ENCODE results near the gene JUND. TPM values are rescaled to one million over a fixed set of nuclear protein-coding genes. Genes with fewer than 3 reads are reported as not detected.

JUND gene
- total and polyA plus RNA-seq, 5 experiments from 2014 or later: 43.3 to 189 (median 169) TPM

Small RNA genes lying within 50 kb of the gene (microRNA-seq; reads per million reads assigned to microRNA genes)
- not detected for gene MIR3188 (ENCODE audit: borderline microRNAs expressed)

Other genes starting within 250 kb of the JUND start
- 10 to 100 TPM; 18.5 TPM for gene IL12RB1, start 194.7 kb downstream of the JUND start, total RNA-seq
- 10 to 100 TPM; 17.5 to 32.9 (median 24.2) TPM for gene IL12RB1, start 194.7 kb downstream of the JUND start, polyA plus RNA-seq
- 10 to 100 TPM; 44.7 to 44.8 TPM for gene MAST3, start 183.8 kb downstream of the JUND start, total RNA-seq
- gene MAST3, start 183.8 kb downstream of the JUND start, polyA plus RNA-seq: 10 to 100 TPM in 2 of 3 donors, 1 to 10 TPM in 1; 9.4 to 15.7 (median 11.5) TPM
- gene PIK3R2, start 128.5 kb downstream of the JUND start, total RNA-seq: 10 to 100 TPM; 20.9 to 21.5 TPM
- 10 to 100 TPM in 1 of 3 donors, 1 to 10 TPM in 2; 1.5 to 11.7 (median 3.6) TPM for gene PIK3R2, start 128.5 kb downstream of the JUND start, polyA plus RNA-seq
- 10 to 100 TPM; 13.7 to 15.3 TPM for gene IFI30, start 107.8 kb downstream of the JUND start, total RNA-seq
- 1 to 10 TPM; 3.3 to 7.1 (median 5.4) TPM for gene IFI30, start 107.8 kb downstream of the JUND start, polyA plus RNA-seq
- gene MPV17L2, start 88.4 kb downstream of the JUND start, total RNA-seq: 1 to 10 TPM; 5.8 to 7.0 TPM
- 10 to 100 TPM in 1 of 3 donors, 1 to 10 TPM in 2; 5.1 to 12.2 (median 9.4) TPM for gene MPV17L2, start 88.4 kb downstream of the JUND start, polyA plus RNA-seq
- gene RAB3A, start 77.6 kb downstream of the JUND start, total RNA-seq: 1 to 10 TPM; 2.9 to 3.8 TPM
- 1 to 10 TPM; 1.3 to 2.3 (median 1.8) TPM for gene RAB3A, start 77.6 kb downstream of the JUND start, polyA plus RNA-seq
- gene PDE4C, start 55.2 kb downstream of the JUND start, total RNA-seq: not detected
- gene PDE4C, start 55.2 kb downstream of the JUND start, polyA plus RNA-seq: not detected
- gene IQCN, start 7.2 kb downstream of the JUND start, total RNA-seq: 1 to 10 TPM; 7.4 to 8.4 TPM
- under 1 TPM in 2 of 3 donors, not detected in 1; 0.06 to 0.15 TPM for gene IQCN, start 7.2 kb downstream of the JUND start, polyA plus RNA-seq
- gene LSM4, start 41.5 kb upstream of the JUND start, total RNA-seq: 10 to 100 TPM; 82.1 to 84.0 TPM
- 100 to 1,000 TPM; 162 to 198 (median 181) TPM for gene LSM4, start 41.5 kb upstream of the JUND start, polyA plus RNA-seq
- 10 to 100 TPM; 55.9 to 61.0 TPM for gene PGPEP1, start 59.0 kb upstream of the JUND start, total RNA-seq
- gene PGPEP1, start 59.0 kb upstream of the JUND start, polyA plus RNA-seq: 10 to 100 TPM in 1 of 3 donors, 1 to 10 TPM in 2; 9.3 to 11.9 (median 9.7) TPM
- gene GDF15, start 104.5 kb upstream of the JUND start, total RNA-seq: not detected
- not detected for gene GDF15, start 104.5 kb upstream of the JUND start, polyA plus RNA-seq
- under 1 TPM; 0.16 to 0.39 TPM for gene LRRC25, start 116.0 kb upstream of the JUND start, total RNA-seq
- under 1 TPM in 2 of 3 donors, not detected in 1; 0.13 to 0.26 TPM for gene LRRC25, start 116.0 kb upstream of the JUND start, polyA plus RNA-seq
- 10 to 100 TPM; 41.3 to 45.4 TPM for gene SSBP4, start 137.8 kb upstream of the JUND start, total RNA-seq
- gene SSBP4, start 137.8 kb upstream of the JUND start, polyA plus RNA-seq: 10 to 100 TPM; 48.1 to 78.8 (median 61.1) TPM
- 10 to 100 TPM; 62.5 to 63.7 TPM for gene ISYNA1, start 156.5 kb upstream of the JUND start, total RNA-seq
- gene ISYNA1, start 156.5 kb upstream of the JUND start, polyA plus RNA-seq: 10 to 100 TPM; 28.3 to 53.2 (median 40.4) TPM
- 10 to 100 TPM; 23.7 to 24.1 TPM for gene ELL, start 240.4 kb upstream of the JUND start, total RNA-seq
- gene ELL, start 240.4 kb upstream of the JUND start, polyA plus RNA-seq: 10 to 100 TPM in 1 of 3 donors, 1 to 10 TPM in 2; 7.6 to 11.0 (median 9.3) TPM

Measured in naive thymus-derived CD8-positive, alpha-beta T cell (primary cell).